K562 (cell line): ENCODE data around the gene FARP2. TPM values are rescaled to one million over a fixed set of nuclear protein-coding genes. Genes with fewer than 3 reads are reported as not detected.

ENCODE experiments used
- CHD7 ChIP-seq: fragments of 200-600 bp; sonication (generic); IDR thresholded peaks from one replicate; pipeline ENCODE4 v1.6.1; 2012; ENCODE audit warnings: mild to moderate bottlenecking, low read depth, low read length, inconsistent platforms
- PTRF ChIP-seq: fragments of 450-650 bp; IDR thresholded peaks from 2 replicates; pipeline ENCODE4 v1.6.1; 2016; ENCODE audit warnings: mild to moderate bottlenecking, missing genetic modification characterization, missing compliant biosample characterization
- RBM39 ChIP-seq: fragments of 200-400 bp; formaldehyde crosslinking; optimal IDR thresholded peaks from 2 replicates; pipeline ENCODE3; 2018; ENCODE audit warnings: low read depth, low read length
- ZBTB40 ChIP-seq, 2 experiments: fragments of 450-650 bp in 1 of 2; sonication (generic) in 1 of 2; formaldehyde crosslinking in 1 of 2; IDR thresholded peaks; 2 replicates each; pipeline versions ENCODE4 v1.7.1 to v1.9.0; 2016 to 2022; ENCODE audit warnings: inconsistent platforms in 1 of 2, mild to moderate bottlenecking in 1 of 2, missing genetic modification reagents in 1 of 2
- polyA plus RNA-seq, 8 experiments: library from polyadenylated mRNA; depleted of rRNA in 4 of 8; stranded (reverse) in 5 of 8; unstranded in 3 of 8; fragments of >200 nt; fragmentation: Nextera tagmentation in 2 of 8; fragmentation: Illumina TruSeq in 1 of 8; extraction: Ambion mirVana in 2 of 8; extraction: Trizol in 1 of 8; gene quantifications; 2 replicates each; pipeline versions ENCODE4 v1.2.1 to v1.2.3, GENCODE V29; 2011 to 2014; ENCODE audit warnings: inconsistent platforms in 1 of 8, missing spikeins in 1 of 8
- total RNA-seq, 7 experiments: library from RNA; depleted of rRNA in 6 of 7; stranded (reverse); fragments of >200 nt in 6 of 7; fragmentation: Illumina TruSeq in 2 of 7; extraction: Trizol in 2 of 7; gene quantifications; 2 replicates each; pipeline versions ENCODE4 v1.2.1 to v1.2.3, GENCODE V29; 2011 to 2021; ENCODE audit warnings: low replicate concordance in 1 of 7

Gene FARP2
- total and polyA plus RNA-seq, 9 of the 15 experiments (the other 6 are each of a cell fraction or from before 2014, with no cell fraction given), result 4.1 to 38.1 (median 21.1) TPM

GRCh38 chr2:241540771-241541561, 184.9 kb downstream of the FARP2 start (continued):
- TF ChIP-seq CHD7 (no peak), ZBTB40 (IDR thresholded peaks at IDR 0.05) (0 out of 2 replicates have a peak, but pooled peaks have one; percentile 20), ZBTB40 (CRISPR knock-in tag; IDR thresholded peaks at IDR 0.05) (no peak), RBM39 (no peak), PTRF (tag) (no peak)
- TF ChIP-seq, all 486 proteins: peak for 35
